ENCODE measurements around the gene EIF4G3.

The EIF4G3 gene

GRCh38 chr1:21189421-21189820 is 12.7 kb upstream of the EIF4G3 start:
- Histone ChIP-seq H3K4me2 (no peak overlapping the region), H3K36me3 (ENCODE audit: insufficient read depth) (no peaks in the 10 kb centered on the region), H3K79me2 (ENCODE audit: insufficient read depth, low read depth) (no peaks in the 10 kb centered on the region), H3K4me1 (ENCODE audit: low read depth, poor library complexity, severe bottlenecking) (peaks cover 4% of the 10 kb centered on the region), H3K4me3 (IDR thresholded peaks at IDR 0.05; ENCODE audit: insufficient read depth, low read depth, low read length) (no peak overlapping the region), H3K27ac (no peak overlapping the region), H3K27me3 (ENCODE audit: insufficient read depth, low read depth) (no peaks in the 10 kb centered on the region), H2AFZ (ENCODE audit: low read depth) (no peak overlapping the region), H4K20me1 (ENCODE audit: insufficient read depth) (no peaks in the 10 kb centered on the region), H3K9ac (no peak overlapping the region)
- no peak for TF ChIP-seq CTCF (conservative IDR thresholded peaks at IDR 0.05; ENCODE audit: low read depth, low read length)

GRCh38 chr1:21188235-21188634 is 11.5 kb upstream of the EIF4G3 start:
- Histone ChIP-seq H3K27ac (no peak overlapping the region), H3K9ac (no peak overlapping the region), H3K4me2 (no peak overlapping the region), H3K27me3 (ENCODE audit: insufficient read depth, low read depth) (no peaks in the 10 kb centered on the region), H3K4me3 (IDR thresholded peaks at IDR 0.05; ENCODE audit: insufficient read depth, low read depth, low read length) (no peak overlapping the region), H2AFZ (ENCODE audit: low read depth) (no peak overlapping the region), H3K79me2 (ENCODE audit: insufficient read depth, low read depth) (no peaks in the 10 kb centered on the region), H3K36me3 (ENCODE audit: insufficient read depth) (no peaks in the 10 kb centered on the region), H3K4me1 (ENCODE audit: low read depth, poor library complexity, severe bottlenecking) (peaks cover 15% of the 10 kb centered on the region), H4K20me1 (ENCODE audit: insufficient read depth) (no peaks in the 10 kb centered on the region)
- no peak for TF ChIP-seq CTCF (conservative IDR thresholded peaks at IDR 0.05; ENCODE audit: low read depth, low read length)

- Histone ChIP-seq H3K4me2 (no peak overlapping the region), H3K27ac (no peak overlapping the region), H3K4me1 (ENCODE audit: low read depth, poor library complexity, severe bottlenecking) (peaks cover 15% of the 10 kb centered on the region), H2AFZ (ENCODE audit: low read depth) (no peak overlapping the region), H4K20me1 (ENCODE audit: insufficient read depth) (no peaks in the 10 kb centered on the region), H3K9ac (no peak overlapping the region), H3K4me3 (IDR thresholded peaks at IDR 0.05; ENCODE audit: insufficient read depth, low read depth, low read length) (no peak overlapping the region), H3K79me2 (ENCODE audit: insufficient read depth, low read depth) (no peaks in the 10 kb centered on the region), H3K27me3 (ENCODE audit: insufficient read depth, low read depth) (no peaks in the 10 kb centered on the region), H3K36me3 (ENCODE audit: insufficient read depth) (no peaks in the 10 kb centered on the region)
- no peak for TF ChIP-seq CTCF (conservative IDR thresholded peaks at IDR 0.05; ENCODE audit: low read depth, low read length)
These were observed 8.6 kb upstream of the EIF4G3 start for GRCh38 chr1:21185221-21185731.

- Histone ChIP-seq H3K27ac (no peak overlapping the region), H3K9ac (no peak overlapping the region), H3K4me2 (peak overlapping the region; percentile 11; the same call in 1 of the 2 replicates), H3K36me3 (ENCODE audit: insufficient read depth) (no peaks in the 10 kb centered on the region), H3K4me3 (IDR thresholded peaks at IDR 0.05; ENCODE audit: insufficient read depth, low read depth, low read length) (no peak overlapping the region), H4K20me1 (ENCODE audit: insufficient read depth) (no peaks in the 10 kb centered on the region), H3K27me3 (ENCODE audit: insufficient read depth, low read depth) (no peaks in the 10 kb centered on the region), H3K4me1 (ENCODE audit: low read depth, poor library complexity, severe bottlenecking) (peaks cover 15% of the 10 kb centered on the region), H2AFZ (ENCODE audit: low read depth) (no peak overlapping the region), H3K79me2 (ENCODE audit: insufficient read depth, low read depth) (no peaks in the 10 kb centered on the region)
- TF ChIP-seq CTCF (conservative IDR thresholded peaks at IDR 0.05; ENCODE audit: low read depth, low read length), result no peak
These were observed 7.6 kb upstream of the EIF4G3 start for GRCh38 chr1:21184276-21184675.
